SU-DHL-6 (cell line): ENCODE data around the gene CNDP1.

ENCODE experiments used
- EZH2phosphoT487 ChIP-seq: fragments of 200-600 bp; sonication (generic), shearing (Covaris generic); conservative IDR thresholded peaks from 2 replicates; pipeline ENCODE4 v1.6.1; 2018; ENCODE audit warnings: mild to moderate bottlenecking, antibody characterized with exemption, low read length, moderate library complexity, mixed read lengths
- TF ChIP-seq, protein P1 (sequence below): fragments of 200-600 bp; sonication (generic); IDR thresholded peaks from one replicate; pipeline ENCODE4 v1.5.1; 2017; ENCODE audit warnings: antibody characterized with exemption, mild to moderate bottlenecking, low read length, moderate library complexity; ENCODE audit not compliant: insufficient read depth, poor library complexity, severe bottlenecking

- TF ChIP-seq, protein P1, sequence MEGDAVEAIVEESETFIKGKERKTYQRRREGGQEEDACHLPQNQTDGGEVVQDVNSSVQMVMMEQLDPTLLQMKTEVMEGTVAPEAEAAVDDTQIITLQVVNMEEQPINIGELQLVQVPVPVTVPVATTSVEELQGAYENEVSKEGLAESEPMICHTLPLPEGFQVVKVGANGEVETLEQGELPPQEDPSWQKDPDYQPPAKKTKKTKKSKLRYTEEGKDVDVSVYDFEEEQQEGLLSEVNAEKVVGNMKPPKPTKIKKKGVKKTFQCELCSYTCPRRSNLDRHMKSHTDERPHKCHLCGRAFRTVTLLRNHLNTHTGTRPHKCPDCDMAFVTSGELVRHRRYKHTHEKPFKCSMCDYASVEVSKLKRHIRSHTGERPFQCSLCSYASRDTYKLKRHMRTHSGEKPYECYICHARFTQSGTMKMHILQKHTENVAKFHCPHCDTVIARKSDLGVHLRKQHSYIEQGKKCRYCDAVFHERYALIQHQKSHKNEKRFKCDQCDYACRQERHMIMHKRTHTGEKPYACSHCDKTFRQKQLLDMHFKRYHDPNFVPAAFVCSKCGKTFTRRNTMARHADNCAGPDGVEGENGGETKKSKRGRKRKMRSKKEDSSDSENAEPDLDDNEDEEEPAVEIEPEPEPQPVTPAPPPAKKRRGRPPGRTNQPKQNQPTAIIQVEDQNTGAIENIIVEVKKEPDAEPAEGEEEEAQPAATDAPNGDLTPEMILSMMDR, result no peak
- TF ChIP-seq EZH2phosphoT487, result no peak
These were observed 8.6 kb upstream of the CNDP1 start for GRCh38 chr18:74525741-74526140.
